HG02943 (cell line): ENCODE results near the gene PRG2.
"Not testable (repeated sequence)": the region's sequence is repeated elsewhere in the genome, so short reads cannot be mapped to it uniquely, and the experiment has no call there.

Source experiments
- ATAC-seq: cut with Tn5 transposase; IDR thresholded peaks from one replicate; pipeline ENCODE4 v1.9.1; 2021; ENCODE audit warnings: mild to moderate bottlenecking, low read depth, moderate library complexity; ENCODE audit not compliant: unreplicated experiment

Gene PRG2

GRCh38 chr11:57370941-57371340 lies 19.5 kb downstream of the PRG2 start:
- no peak for ATAC-seq

GRCh38 chr11:57370251-57370650 lies 20.2 kb downstream of the PRG2 start:
- ATAC-seq, result no peak

- no peak for ATAC-seq
Observed at GRCh38 chr11:57368845-57369232, 21.6 kb downstream of the PRG2 start.

DNA sequence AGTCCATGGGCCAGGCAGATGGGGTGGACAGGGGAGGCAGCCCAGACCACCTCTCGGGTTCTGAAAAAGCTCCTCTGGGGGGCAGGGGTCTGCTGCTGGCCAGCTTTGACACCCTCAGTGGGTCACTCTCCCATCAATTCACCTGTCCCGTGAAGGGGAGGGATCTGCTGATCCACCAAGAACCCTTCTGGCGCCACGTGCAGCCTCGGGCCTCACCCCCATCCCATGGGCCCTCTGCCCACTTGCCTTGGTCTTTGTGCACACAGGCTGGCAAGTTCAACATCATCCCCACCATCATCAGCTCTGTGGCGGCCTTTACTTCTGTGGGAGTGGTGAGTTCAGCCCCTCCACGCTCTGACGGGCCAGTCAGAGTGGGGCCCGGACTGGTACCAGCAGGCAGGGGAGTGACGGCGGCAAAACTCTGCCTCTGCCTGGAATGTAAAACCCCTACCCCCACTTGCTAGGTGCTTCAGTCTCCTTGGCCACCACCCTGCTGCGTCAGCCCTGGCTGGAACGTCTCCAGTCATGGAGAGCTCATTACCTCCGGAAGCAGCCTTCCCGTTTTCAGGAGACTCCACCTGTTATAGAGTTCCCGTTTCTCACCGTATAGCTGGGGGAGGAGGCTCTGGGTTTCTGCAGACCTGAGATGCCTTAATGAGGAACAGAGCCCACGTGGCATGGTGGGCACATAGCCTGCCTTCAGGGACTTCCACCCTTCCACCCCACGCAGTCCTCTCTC lies 22.2 kb downstream of the PRG2 start:
- no peak for ATAC-seq

DNA sequence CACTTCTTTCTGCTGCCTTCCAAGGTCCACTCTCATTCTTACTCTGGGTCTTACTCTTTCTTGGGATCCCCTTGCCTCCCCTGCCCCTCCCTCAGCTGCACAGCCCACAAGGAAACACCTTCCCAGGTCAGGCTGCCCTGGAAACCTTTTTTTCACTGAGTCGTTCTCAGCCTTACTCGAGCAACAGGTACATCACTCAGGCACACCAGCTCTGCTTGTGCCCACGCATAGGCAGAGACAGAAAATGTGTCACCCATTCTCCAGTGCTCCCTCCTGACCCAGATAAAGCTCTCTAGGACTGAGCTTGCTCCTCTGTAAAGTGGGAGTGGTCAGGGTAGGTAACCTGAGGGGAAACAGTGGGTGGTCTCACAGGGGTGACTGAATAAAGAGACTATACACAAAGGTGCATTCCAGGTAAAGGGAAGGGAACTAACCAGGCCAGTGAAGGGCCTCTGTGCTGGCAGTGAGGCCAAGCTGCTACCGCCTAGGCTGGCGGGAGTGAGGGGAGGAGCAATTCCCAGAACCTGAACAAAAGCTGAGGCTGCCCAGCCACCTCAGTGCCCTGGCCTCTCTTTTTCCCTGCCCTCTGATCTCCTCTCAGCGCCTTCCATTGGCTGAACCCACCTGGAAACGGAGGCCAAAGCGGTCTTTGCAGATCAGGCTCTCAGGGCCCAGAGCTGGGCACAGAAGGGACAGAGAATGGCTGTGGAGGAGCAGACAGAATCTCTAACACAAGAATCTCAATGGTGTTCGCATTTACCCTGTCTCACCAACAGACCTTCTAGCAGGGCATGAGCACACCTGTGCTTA lies 25.4 kb downstream of the PRG2 start:
- no peak for ATAC-seq

DNA sequence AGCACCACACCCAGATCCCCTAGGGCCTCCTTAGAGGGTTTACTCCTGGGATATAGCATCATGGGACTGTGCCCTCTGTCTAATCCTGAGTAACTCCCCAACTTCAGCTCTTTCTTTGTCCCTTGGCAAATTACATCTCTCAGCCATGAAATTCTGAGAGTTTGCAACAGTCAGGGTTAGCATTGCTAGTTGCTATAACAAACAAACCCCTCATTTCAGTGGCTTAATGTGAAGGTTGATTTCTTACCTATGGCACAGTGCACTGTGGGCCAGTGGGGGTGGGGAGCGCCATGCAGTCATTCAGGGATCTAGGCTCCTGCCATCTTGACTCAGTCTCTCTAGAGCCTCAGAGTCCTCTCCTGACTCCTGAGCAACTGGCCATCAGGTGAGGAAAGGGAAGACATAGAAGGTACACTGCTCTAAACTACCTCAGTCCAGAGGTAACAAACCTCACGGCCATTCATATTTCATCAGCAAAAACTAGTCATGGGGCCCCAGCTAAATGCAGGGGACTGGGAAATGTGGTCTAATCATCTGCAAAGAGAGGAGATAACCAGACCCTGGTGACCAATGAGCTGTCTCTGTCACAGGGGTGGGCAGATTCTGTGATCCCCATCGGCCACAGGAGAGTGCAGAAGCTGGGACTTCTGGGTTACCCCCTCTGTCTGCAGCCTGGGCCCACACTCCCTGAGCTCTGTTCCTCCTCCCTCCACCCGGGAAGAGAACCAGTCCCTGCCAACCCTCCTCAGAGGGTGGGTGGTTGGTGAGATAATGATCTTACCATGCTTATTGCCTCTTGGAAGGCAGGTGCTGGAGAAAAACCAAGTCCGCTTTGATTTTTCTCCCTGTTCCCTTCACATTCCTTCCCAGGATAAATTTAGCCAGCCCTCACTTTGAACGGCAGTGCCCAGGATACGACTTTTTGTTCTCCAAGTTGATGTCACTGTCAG lies 27.0 kb downstream of the PRG2 start:
- no peak for ATAC-seq

GRCh38 chr11:57361926-57362325 lies 28.5 kb downstream of the PRG2 start:
- ATAC-seq, result no peak

DNA sequence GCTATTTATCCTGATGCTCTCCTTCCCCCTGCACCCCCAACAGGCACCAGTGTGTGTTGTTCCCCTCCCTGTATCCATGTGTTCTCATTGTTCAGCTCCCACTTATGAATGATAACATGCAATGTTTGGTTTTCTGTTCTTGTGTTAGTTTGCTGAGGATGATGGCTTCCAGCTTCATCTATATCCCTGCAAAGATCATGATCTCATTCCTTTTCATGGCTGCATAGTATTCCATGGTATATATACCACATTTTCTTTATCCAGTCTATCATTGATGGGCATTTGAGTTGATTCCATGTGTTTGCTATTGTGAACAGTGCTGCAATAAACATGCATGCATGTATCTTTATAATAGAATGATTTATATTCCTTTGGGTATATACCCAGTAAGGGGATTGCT lies 29.0 kb downstream of the PRG2 start:
- not testable (repeated sequence) for ATAC-seq

- ATAC-seq, result no peak
Observed at GRCh38 chr11:57360991-57361390, 29.5 kb downstream of the PRG2 start.

DNA sequence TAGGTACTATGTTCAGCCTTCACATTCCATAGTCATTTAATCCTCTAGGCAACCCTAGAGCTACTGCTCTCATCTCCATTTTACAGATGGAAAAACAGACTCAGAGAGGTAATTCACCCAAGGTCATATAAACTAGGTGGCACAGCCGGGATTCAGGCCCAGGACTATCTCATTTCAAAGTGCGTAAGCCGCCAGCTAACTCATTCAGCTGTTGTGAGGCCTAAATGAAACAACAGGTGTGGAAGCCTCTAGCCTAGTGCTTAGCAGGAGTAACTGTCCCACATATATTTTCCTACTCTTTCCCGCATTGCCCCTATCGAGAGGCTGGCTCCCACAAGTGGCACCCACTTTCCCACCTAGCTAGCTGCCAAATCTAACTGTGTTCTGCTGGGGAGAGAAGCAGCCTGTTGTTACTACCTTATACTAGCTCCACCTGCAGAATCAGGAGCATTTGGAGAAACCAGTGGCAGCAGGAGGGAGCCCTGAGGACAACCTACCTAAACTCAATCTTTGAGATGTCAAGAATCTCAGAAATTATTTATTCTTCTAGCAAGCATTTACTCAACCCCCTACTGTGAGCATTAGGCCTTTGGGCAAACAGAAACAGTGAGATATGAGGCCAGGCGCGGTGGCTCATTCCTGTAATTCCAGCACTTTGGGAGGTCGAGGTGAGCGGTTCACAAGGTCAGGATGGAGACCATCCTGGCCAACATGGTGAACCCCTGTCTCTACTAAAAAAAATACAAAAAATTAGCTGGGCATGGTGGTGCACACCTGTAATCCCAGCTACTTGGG lies 30.4 kb downstream of the PRG2 start:
- no peak for ATAC-seq

DNA sequence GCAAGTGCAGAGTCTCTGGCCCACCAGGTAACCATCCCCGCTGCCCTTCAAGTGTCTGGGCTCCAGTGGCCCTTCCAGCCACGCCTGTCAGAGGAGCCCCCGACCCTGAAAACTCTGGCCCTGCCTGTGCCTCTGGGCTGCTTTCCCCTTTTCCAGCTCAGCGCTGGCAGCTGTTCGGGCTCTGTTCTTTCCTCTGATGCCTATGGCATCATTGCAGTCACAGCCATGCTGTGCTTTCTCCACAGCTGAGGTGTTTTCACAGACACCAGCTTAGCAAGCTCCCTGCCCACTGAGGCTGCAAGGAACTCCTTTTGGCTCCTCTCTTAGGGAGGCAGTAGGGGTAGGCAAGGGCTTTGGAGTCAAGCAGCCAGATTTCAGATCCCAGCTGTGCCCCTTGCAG lies 31.1 kb downstream of the PRG2 start:
- no peak for ATAC-seq

DNA sequence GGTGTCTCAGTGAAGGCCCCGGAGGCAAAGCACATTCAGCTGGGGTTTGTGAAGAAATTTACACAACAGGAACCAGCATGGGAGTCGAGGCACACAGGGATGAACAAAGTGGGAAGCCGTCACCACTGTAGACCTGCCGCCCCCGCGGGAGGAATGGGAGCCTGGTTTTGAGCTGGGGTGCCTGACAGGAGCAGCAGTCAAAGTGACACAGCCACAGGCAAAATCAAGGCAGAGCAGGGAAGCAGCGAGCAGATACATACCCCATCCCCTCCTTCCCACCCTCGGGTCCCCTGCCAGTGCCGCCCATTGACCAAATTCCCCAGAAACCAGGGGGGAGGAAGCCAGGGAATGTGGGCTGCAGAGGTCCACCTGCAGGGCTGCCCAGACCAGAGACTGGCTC lies 31.5 kb downstream of the PRG2 start:
- ATAC-seq, result no peak

GRCh38 chr11:57358543-57358961 lies 31.9 kb downstream of the PRG2 start:
- no peak for ATAC-seq

DNA sequence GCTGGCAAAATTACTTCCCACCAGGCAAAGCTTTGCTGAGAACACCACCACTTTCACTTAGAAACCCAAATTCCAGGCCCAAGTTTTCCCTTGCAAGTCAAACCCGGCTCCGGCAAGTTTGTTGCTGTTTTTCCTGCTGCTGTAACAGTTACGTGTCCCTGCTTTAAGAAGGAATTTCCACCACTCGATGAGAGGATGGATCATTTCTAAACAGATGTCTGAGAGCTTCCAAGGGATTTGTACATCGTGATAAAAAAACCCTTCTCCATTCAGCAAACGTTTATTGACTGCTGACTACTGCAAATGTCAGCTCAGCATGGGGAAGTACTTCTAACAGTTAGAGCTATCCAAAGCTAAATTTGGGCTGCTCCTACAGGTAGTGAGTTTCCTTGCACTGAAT lies 32.6 kb downstream of the PRG2 start:
- no peak for ATAC-seq

- ATAC-seq, result no peak
Observed at GRCh38 chr11:57357310-57357709, 33.1 kb downstream of the PRG2 start.

GRCh38 chr11:57356268-57356667 lies 34.2 kb downstream of the PRG2 start:
- no peak for ATAC-seq

DNA sequence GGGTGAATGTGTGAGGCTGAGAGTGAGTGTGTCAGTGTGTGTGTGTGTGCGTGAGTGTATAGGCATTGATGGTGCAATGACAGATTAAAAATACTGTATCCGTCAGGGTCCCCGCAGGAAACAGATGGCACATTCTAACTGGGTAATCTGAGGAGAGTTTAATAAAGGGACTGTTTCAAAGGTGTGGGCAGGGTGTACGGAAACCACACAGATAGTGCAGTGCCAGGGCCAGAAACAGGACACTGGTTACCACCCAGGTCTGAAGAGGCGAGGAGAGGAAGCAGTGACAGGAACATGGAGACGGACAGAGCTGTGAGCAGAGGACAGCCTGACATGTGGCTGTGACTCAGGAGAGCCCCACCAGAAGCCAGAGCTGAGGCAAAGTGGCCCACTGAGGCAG lies 35.8 kb downstream of the PRG2 start:
- no peak for ATAC-seq

DNA sequence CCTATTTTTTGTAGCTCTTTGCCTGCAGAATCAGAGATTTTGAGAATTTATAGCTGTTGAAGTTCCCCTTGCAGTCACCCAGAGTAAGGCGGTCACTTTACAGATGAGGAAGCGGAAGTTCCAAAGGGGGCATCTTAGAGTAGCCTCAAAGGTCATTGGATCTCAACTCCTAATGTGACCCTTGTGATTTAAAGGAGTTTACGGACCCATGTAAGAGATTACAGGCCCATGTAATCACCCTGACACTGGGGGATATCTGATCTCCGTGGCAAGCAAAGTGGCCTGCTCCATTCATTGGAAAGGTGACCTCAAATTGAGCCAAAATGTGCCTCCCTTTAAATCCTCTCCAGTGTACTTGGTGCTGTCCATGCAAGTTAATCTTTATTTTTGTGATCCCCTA lies 36.6 kb downstream of the PRG2 start:
- no peak for ATAC-seq

DNA sequence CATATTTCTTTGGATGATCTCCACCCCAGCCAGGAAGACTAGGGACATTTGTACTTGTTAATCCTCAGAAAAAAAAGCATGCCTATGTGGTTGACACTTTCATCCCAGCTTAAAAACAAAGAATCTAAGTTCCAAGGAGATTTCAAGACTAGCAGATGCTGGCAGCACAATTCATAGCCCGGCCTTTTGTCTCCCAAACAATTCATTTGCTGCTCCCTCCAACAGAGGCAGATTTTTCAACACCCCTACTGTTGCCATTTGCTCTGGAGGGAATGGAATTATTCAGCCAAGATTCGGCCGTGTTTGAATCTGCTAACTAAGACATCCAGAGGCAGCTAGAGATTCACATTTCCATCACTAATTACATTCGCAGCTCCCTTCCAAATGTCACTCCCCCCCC lies 37.0 kb downstream of the PRG2 start:
- ATAC-seq, result no peak

DNA sequence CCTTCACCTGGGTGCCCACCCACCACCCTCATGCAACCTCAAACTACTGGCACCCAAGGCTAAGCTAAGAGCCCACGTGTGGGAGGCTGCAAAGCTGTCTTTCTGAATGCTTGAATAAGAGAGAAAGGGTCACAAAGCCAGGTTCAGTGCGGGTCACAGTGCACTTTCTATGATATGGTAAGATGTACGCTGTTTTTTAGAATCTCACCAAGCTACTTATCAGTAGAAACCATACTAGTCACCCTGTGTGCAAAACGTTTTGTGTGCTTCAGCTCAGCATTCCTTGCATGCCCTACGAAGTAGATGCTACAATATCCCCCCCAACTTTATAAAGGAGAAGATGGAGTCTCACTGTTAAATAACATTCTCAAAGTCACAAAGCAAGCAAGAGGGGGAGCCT lies 37.4 kb downstream of the PRG2 start:
- ATAC-seq, result no peak
